SU-DHL-6 (cell line): ENCODE data around the gene PTPN5.

Experiments used
- H2AFZ ChIP-seq: fragments of 200-600 bp; sonication (generic); 2 replicates; pipeline ENCODE4 v1.6.1; 2014; ENCODE audit warnings: low read depth, mild to moderate bottlenecking, moderate library complexity, mixed read lengths, antibody characterized with exemption, low read length; ENCODE audit not compliant: severe bottlenecking
- H3F3A ChIP-seq: fragments of 200-600 bp; shearing (Covaris generic); 2 replicates; pipeline ENCODE4 v1.6.0; 2016; ENCODE audit warnings: antibody characterized with exemption, mild to moderate bottlenecking; ENCODE audit not compliant: insufficient read depth
- H3K27ac ChIP-seq: fragments of 200-600 bp; sonication (generic); 2 replicates; pipeline ENCODE4 v1.5.1; 2016; ENCODE audit warnings: low read depth, mild to moderate bottlenecking, low read length, moderate library complexity, mixed read lengths
- H3K27me3 ChIP-seq: fragments of 200-600 bp; sonication (generic), shearing (Covaris generic); 2 replicates; pipeline ENCODE4 v1.6.0; 2014; ENCODE audit warnings: mild to moderate bottlenecking, low read length
- H3K36me3 ChIP-seq: fragments of 200-600 bp; sonication (generic); 2 replicates; pipeline ENCODE4 v1.6.1; 2014; ENCODE audit warnings: mild to moderate bottlenecking, low read length, mixed read lengths
- H3K4me2 ChIP-seq: fragments of 300-600, 200-600 bp; shearing (Covaris generic), sonication (generic); 2 replicates; pipeline ENCODE4 v1.6.0; 2014; ENCODE audit warnings: low read length, low read depth, mild to moderate bottlenecking; ENCODE audit not compliant: poor library complexity, severe bottlenecking
- H3K4me3 ChIP-seq: fragments of 200-600 bp; sonication (generic); 2 replicates; pipeline ENCODE4 v1.5.1; 2014; ENCODE audit warnings: antibody characterized with exemption, low read length, mild to moderate bottlenecking, mixed read lengths; ENCODE audit not compliant: insufficient read depth, poor library complexity, severe bottlenecking
- H3K79me2 ChIP-seq: fragments of 200-600 bp; sonication (generic); 2 replicates; pipeline ENCODE4 v1.6.1; 2014; ENCODE audit warnings: mild to moderate bottlenecking, low read length, moderate library complexity; ENCODE audit not compliant: insufficient read depth
- H3K9ac ChIP-seq: fragments of 200-600 bp; sonication (generic); 2 replicates; pipeline ENCODE4 v1.7.0; 2014; ENCODE audit warnings: mild to moderate bottlenecking, low read length
- H3K9me2 ChIP-seq: fragments of 200-600 bp; sonication (generic); replicated peaks from 2 replicates; pipeline ENCODE4 v1.6.1; 2014; ENCODE audit warnings: low read length; ENCODE audit not compliant: insufficient read depth
- H3K9me3 ChIP-seq: fragments of 200-600 bp; sonication (generic); 2 replicates; pipeline ENCODE4 v1.6.1; 2014; ENCODE audit warnings: low read length, mixed read lengths; ENCODE audit not compliant: insufficient read depth
- H4K20me1 ChIP-seq: fragments of 200-600 bp; sonication (generic); 2 replicates; pipeline ENCODE4 v1.6.1; 2014; ENCODE audit warnings: low read depth, mild to moderate bottlenecking, antibody characterized with exemption, low read length, moderate library complexity, mixed read lengths
- EZH2phosphoT487 ChIP-seq: fragments of 200-600 bp; sonication (generic), shearing (Covaris generic); conservative IDR thresholded peaks from 2 replicates; pipeline ENCODE4 v1.6.1; 2018; ENCODE audit warnings: mild to moderate bottlenecking, antibody characterized with exemption, low read length, moderate library complexity, mixed read lengths
- TF ChIP-seq, protein P1 (sequence below): fragments of 200-600 bp; sonication (generic); IDR thresholded peaks from one replicate; pipeline ENCODE4 v1.5.1; 2017; ENCODE audit warnings: antibody characterized with exemption, mild to moderate bottlenecking, low read length, moderate library complexity; ENCODE audit not compliant: insufficient read depth, poor library complexity, severe bottlenecking

Gene PTPN5

DNA sequence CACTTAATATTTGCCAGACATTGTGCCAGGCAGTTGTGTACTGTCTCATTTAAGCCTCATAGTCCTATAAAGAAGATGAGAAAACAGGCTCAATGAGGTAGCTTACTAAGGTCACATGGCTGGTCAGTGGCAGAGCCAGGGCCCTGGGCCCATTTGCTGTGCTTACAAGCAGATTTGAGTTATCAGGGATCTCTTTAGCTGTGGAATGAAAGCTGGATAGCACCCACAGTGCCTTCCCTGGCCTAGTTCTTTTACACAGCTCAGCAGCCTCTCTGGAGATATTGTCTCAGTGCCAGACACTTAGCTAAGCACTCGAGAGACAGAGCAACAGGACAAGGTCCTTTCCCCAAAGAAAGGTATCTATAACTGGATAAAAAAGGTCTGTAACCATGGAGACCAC, 86.9 kb downstream of the PTPN5 start:
- no peaks in the 10 kb centered on the region for H3F3A ChIP-seq
- no peak overlapping the region for H3K27ac ChIP-seq
- no peaks in the 10 kb centered on the region for H3K36me3 ChIP-seq
- TF ChIP-seq EZH2phosphoT487 = no peak
- TF ChIP-seq, protein P1, sequence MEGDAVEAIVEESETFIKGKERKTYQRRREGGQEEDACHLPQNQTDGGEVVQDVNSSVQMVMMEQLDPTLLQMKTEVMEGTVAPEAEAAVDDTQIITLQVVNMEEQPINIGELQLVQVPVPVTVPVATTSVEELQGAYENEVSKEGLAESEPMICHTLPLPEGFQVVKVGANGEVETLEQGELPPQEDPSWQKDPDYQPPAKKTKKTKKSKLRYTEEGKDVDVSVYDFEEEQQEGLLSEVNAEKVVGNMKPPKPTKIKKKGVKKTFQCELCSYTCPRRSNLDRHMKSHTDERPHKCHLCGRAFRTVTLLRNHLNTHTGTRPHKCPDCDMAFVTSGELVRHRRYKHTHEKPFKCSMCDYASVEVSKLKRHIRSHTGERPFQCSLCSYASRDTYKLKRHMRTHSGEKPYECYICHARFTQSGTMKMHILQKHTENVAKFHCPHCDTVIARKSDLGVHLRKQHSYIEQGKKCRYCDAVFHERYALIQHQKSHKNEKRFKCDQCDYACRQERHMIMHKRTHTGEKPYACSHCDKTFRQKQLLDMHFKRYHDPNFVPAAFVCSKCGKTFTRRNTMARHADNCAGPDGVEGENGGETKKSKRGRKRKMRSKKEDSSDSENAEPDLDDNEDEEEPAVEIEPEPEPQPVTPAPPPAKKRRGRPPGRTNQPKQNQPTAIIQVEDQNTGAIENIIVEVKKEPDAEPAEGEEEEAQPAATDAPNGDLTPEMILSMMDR = no peak
- H3K9me3 ChIP-seq = no peaks in the 10 kb centered on the region
- no peak overlapping the region for H3K4me2 ChIP-seq
- no peaks in the 10 kb centered on the region for H3K27me3 ChIP-seq
- no peak overlapping the region for H3K4me3 ChIP-seq
- H2AFZ ChIP-seq = no peak overlapping the region
- no peaks in the 10 kb centered on the region for H3K79me2 ChIP-seq
- no peaks in the 10 kb centered on the region for H4K20me1 ChIP-seq
- H3K9me2 ChIP-seq = no peaks in the 10 kb centered on the region
- no peak overlapping the region for H3K9ac ChIP-seq

DNA sequence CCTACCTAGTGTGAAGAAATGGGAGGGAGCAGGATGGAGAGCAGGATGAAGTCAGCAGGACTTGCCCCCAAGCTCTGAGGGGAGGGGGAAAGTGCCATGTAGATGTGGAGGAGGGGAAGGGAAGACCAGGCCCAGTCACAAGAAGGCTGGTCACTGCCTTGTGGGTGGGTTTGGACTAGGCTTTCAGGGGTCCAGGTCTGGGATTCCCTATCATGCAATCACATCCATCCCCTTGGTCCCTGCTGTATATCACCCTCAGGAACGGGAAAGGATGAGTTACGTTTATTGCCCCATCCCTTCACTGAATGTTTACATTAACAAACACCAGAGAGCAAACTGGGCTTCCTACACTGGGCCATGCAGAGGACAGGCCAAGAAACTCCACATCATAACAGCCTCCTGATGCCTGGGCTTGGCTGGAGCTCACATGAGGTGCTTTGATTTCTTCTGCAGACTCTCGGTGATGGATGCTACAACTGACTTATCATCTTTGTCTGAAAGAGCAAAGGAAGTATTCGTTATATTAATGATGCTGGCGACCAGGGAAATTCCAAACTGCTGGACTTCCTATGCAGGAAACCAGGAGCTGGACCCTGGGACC, 87.5 kb downstream of the PTPN5 start:
- Histone ChIP-seq H3K27ac (no peak overlapping the region), H3K4me3 (no peak overlapping the region), H4K20me1 (no peaks in the 10 kb centered on the region), H3K27me3 (no peaks in the 10 kb centered on the region), H3K9me3 (no peaks in the 10 kb centered on the region), H3K36me3 (no peaks in the 10 kb centered on the region), H3K9me2 (no peaks in the 10 kb centered on the region), H3K4me2 (no peak overlapping the region), H3K79me2 (no peaks in the 10 kb centered on the region), H2AFZ (no peak overlapping the region), H3F3A (no peaks in the 10 kb centered on the region), H3K9ac (no peak overlapping the region)
- TF ChIP-seq, protein P1 = no peak
- no peak for TF ChIP-seq EZH2phosphoT487

DNA sequence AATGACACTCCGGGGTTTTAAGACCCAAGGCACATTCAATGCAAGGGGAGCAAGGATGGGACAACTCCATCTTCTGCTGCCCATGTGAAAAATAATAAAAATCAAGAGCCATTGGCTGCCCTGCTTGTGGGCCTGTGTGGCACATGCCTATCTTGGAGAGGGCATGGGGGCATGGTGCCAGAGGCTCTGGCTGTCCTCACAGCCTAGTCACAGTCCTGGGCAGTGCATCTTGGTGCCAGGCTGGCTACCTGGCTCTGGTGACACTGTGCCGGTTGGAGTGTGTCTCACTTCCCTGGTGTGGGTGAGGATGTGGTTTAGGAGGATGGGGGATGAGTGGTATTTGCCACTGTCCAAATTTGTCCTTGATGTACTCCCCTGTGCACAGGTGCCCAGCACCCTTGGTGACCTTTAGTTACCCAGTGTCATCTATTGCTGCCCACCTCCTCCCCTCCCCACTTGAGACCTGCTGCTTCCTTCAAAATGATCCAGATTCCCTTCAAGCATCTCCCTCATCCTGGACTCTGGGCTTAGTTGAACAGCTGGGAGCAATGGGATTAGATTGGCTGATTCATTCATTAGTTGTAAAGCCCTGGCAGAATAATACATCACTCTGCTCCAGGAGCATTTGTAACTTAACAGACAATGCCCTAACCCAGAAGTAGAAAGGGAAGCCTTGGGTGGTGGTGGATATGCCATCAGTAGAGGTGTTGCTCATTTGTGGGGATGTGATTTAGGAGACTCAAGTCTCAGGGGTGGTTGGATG, 88.4 kb downstream of the PTPN5 start:
- H3K79me2 ChIP-seq = no peaks in the 10 kb centered on the region
- no peak overlapping the region for H3K4me3 ChIP-seq
- H3K36me3 ChIP-seq = no peaks in the 10 kb centered on the region
- TF ChIP-seq, protein P1 = no peak
- no peak for TF ChIP-seq EZH2phosphoT487
- H3K9me3 ChIP-seq = no peaks in the 10 kb centered on the region
- no peak overlapping the region for H2AFZ ChIP-seq
- no peaks in the 10 kb centered on the region for H3K27me3 ChIP-seq
- no peak overlapping the region for H3K27ac ChIP-seq
- H3F3A ChIP-seq = no peaks in the 10 kb centered on the region
- H3K4me2 ChIP-seq = no peak overlapping the region
- H4K20me1 ChIP-seq = no peaks in the 10 kb centered on the region
- H3K9me2 ChIP-seq = no peaks in the 10 kb centered on the region
- no peak overlapping the region for H3K9ac ChIP-seq
